ENCODE data around the gene LRG1. TPM values are rescaled to one million over a fixed set of nuclear protein-coding genes. Genes with fewer than 3 reads are reported as not detected.

The LRG1 gene
- total and polyA plus RNA-seq, 3 experiments from 2014 or later: 0.06 TPM; not detected in 2

- no peak overlapping the region for H3K4me3 Mint-ChIP-seq
- H3K27ac ChIP-seq (ENCODE audit: low read depth, low read length): no peak overlapping the region
Observed at GRCh38 chr19:4557971-4558941, 18.4 kb upstream of the LRG1 start.

GRCh38 chr19:4557144-4557970, 17.5 kb upstream of the LRG1 start:
- H3K36me3 Mint-ChIP-seq: no peaks in the 10 kb centered on the region
- ChIA-PET POLR2A (no interaction called here), CTCF (interaction anchor here (1.0 to 1.2 kb wide), 2 partner anchors 9 to 79 kb away, joined by 3 read pairs; no protein-coding TSS in a partner anchor)
- no peaks in the 10 kb centered on the region for H3K9me3 ChIP-seq (ENCODE audit: low read length)
- no peaks in the 10 kb centered on the region for H3K36me3 ChIP-seq (ENCODE audit: insufficient read depth, low read length)
- no peaks in the 10 kb centered on the region for H3K27me3 ChIP-seq (ENCODE audit: insufficient read depth, low read length, poor library complexity, severe bottlenecking)
- H3K4me1 ChIP-seq (ENCODE audit: insufficient read depth, low read length): no peaks in the 10 kb centered on the region
- no peaks in the 10 kb centered on the region for H3K4me1 Mint-ChIP-seq
- peaks cover 6 to 10% of the 10 kb centered on the region in 2 donors for H3K27me3 Mint-ChIP-seq
- H3K4me3 ChIP-seq (ENCODE audit: low read length): no peak overlapping the region
- DNase-seq: no peak
- no peaks in the 10 kb centered on the region for H3K9me3 Mint-ChIP-seq
- no peak overlapping the region for H3K4me3 Mint-ChIP-seq
- peak overlapping the region in 2 of 8 donors; percentile 60 to 80 for H3K27ac Mint-ChIP-seq
- H3K27ac ChIP-seq (ENCODE audit: low read depth, low read length): no peak overlapping the region

More at GRCh38 chr19:4557971-4558941, 18.4 kb upstream of the LRG1 start:
- CTCF ChIA-PET: interaction anchor here (0.7 to 0.9 kb wide), 2 partner anchors 12 to 78 kb away, joined by 4 to 5 read pairs; no protein-coding TSS in a partner anchor
- H3K36me3 Mint-ChIP-seq: no peaks in the 10 kb centered on the region
- DNase-seq: peak in 3 of 5 donors; percentile 14 to 24 (median 20)
- Histone ChIP-seq H3K27me3 (ENCODE audit: insufficient read depth, low read length, poor library complexity, severe bottlenecking) (no peaks in the 10 kb centered on the region), H3K9me3 (ENCODE audit: low read length) (no peaks in the 10 kb centered on the region), H3K4me3 (ENCODE audit: low read length) (no peak overlapping the region), H3K36me3 (ENCODE audit: insufficient read depth, low read length) (no peaks in the 10 kb centered on the region), H3K4me1 (ENCODE audit: insufficient read depth, low read length) (no peaks in the 10 kb centered on the region)
- H3K9me3 Mint-ChIP-seq: no peaks in the 10 kb centered on the region
- POLR2A ChIA-PET: interaction anchor here (0.7 kb wide), 1 partner anchor 474 kb away, joined by 3 read pairs; no protein-coding TSS in a partner anchor
- no peaks in the 10 kb centered on the region for H3K4me1 Mint-ChIP-seq
- peaks cover 2 to 3% of the 10 kb centered on the region in 2 donors for H3K27me3 Mint-ChIP-seq
- H3K27ac Mint-ChIP-seq: peak overlapping the region in 2 of 8 donors; percentile 79 to 80

DNA sequence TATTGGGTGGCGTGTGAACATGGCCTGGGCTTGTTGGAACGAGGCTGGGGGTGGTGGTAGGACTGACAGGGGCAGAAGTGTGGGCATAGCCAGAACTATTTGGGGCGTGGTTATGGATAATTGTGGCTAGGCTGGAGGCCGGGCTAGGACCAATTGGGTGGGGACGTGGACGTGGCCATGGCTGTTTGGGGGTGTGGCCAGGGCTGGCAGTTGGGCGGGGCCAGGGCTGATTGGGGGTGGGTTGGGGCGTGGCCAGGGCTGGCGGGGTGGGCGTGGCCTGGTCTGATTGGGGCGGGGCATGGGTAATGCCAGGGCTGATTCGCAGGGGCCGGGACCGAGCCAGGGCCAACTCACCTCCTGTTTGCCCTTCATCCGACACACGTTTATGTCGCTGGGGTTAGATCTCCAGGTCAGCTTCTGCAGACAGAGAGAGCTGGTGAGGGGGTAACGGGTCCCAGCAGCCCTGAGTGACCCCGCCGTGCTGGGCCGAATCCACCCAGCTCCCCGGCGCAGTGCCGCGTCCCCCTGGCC, 16.8 kb upstream of the LRG1 start:
- Mint-ChIP-seq H3K36me3 (no peaks in the 10 kb centered on the region), H3K27ac (no peak overlapping the region), H3K9me3 (peaks cover 0 to 1% (median 0%) of the 10 kb centered on the region in 5 donors), H3K4me1 (no peaks in the 10 kb centered on the region), H3K4me3 (no peak overlapping the region), H3K27me3 (peaks cover 6 to 14% of the 10 kb centered on the region in 2 donors)
- H3K4me3 ChIP-seq (ENCODE audit: low read length): no peak overlapping the region
- POLR2A ChIA-PET: no interaction called here
- no peak overlapping the region for H3K27ac ChIP-seq (ENCODE audit: low read depth, low read length)
- no peaks in the 10 kb centered on the region for H3K4me1 ChIP-seq (ENCODE audit: insufficient read depth, low read length)
- CTCF ChIA-PET: interaction anchor here (1.0 to 1.2 kb wide), 2 partner anchors 10 to 79 kb away, joined by 3 read pairs; no protein-coding TSS in a partner anchor
- no peak for DNase-seq
- H3K27me3 ChIP-seq (ENCODE audit: insufficient read depth, low read length, poor library complexity, severe bottlenecking): no peaks in the 10 kb centered on the region
- H3K36me3 ChIP-seq (ENCODE audit: insufficient read depth, low read length): no peaks in the 10 kb centered on the region
- H3K9me3 ChIP-seq (ENCODE audit: low read length): no peaks in the 10 kb centered on the region

DNA sequence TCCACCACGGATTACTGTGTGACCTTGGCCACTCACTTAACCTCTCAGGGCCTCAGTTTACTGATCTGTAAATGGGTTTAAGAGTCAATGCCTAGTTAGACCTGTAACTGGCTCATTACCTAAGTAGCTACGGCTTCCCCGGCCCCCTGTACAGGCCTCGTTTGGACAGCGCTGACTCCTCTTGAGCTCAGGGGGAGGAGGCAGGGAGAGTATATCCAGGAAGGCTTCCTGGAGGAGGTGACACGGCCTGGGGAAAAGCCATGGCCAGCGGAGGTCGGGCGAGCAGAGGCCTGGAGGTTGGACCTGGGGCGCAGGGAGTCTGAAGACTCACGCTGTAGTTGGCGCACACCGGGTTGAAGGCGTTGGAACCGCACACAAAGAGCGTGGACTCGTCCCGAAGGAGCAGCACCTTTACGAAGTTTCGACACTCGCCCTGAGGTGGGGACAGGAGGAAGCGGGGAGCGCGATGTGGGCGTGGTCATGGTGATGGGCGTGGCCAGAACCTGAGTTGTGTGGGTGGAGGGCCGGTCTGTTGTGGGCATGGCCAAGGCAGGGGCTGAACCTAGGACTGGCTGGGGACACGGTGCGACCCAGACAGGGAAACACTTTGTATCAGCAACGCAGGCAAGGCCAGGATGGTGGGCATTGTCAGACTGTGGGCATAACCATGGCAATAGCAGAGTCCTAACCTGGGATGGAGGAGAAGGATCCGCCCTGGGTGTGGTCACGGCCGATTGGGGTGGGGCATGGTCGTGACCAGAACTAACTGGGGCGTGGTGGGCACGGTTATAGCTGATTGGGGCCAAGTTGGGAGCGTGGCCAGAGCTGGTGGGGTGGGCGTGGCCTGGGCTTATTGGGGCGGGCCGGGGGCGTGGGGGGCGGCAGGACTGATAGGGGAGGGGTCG, 16.1 kb upstream of the LRG1 start:
- Histone ChIP-seq H3K36me3 (ENCODE audit: insufficient read depth, low read length) (no peaks in the 10 kb centered on the region), H3K9me3 (ENCODE audit: low read length) (no peaks in the 10 kb centered on the region), H3K27ac (ENCODE audit: low read depth, low read length) (no peak overlapping the region), H3K4me3 (ENCODE audit: low read length) (no peak overlapping the region), H3K27me3 (ENCODE audit: insufficient read depth, low read length, poor library complexity, severe bottlenecking) (no peaks in the 10 kb centered on the region), H3K4me1 (ENCODE audit: insufficient read depth, low read length) (no peaks in the 10 kb centered on the region)
- H3K9me3 Mint-ChIP-seq: peaks cover 0 to 1% (median 0%) of the 10 kb centered on the region in 5 donors
- peaks cover 6 to 15% of the 10 kb centered on the region in 2 donors for H3K27me3 Mint-ChIP-seq
- DNase-seq: no peak
- no peak overlapping the region for H3K27ac Mint-ChIP-seq
- H3K4me3 Mint-ChIP-seq: no peak overlapping the region
- no peaks in the 10 kb centered on the region for H3K4me1 Mint-ChIP-seq
- H3K36me3 Mint-ChIP-seq: no peaks in the 10 kb centered on the region
- ChIA-PET POLR2A (no interaction called here), CTCF (no interaction called here)

DNA sequence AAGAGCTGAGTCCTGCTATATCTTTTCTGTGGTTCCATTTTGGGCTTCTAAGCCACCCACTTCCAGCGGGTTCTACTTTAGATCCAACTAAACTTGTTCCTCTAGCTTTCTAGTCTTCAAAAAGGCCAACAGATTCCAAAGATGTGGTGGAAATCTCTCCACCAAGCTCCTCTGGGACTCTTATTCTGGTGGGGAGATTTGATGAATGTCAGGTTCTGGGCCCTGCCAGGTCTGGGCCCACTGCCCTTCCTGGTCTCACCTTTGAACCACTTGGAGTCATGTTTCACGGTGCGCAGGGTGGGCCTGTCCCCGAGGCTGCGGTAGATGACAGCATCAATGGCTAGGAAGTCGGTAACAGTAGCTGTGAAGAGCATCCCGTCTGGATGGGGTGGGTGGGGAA, 14.9 kb upstream of the LRG1 start:
- DNase-seq: no peak
- no peaks in the 10 kb centered on the region for H3K27me3 ChIP-seq (ENCODE audit: insufficient read depth, low read length, poor library complexity, severe bottlenecking)
- no peak overlapping the region for H3K27ac ChIP-seq (ENCODE audit: low read depth, low read length)
- peaks cover 6 to 18% of the 10 kb centered on the region in 2 donors for H3K27me3 Mint-ChIP-seq
- H3K27ac Mint-ChIP-seq: no peak overlapping the region
- POLR2A ChIA-PET: no interaction called here
- H3K36me3 ChIP-seq (ENCODE audit: insufficient read depth, low read length): no peaks in the 10 kb centered on the region
- H3K4me3 Mint-ChIP-seq: no peak overlapping the region
- no peaks in the 10 kb centered on the region for H3K36me3 Mint-ChIP-seq
- CTCF ChIA-PET: no interaction called here
- no peaks in the 10 kb centered on the region for H3K9me3 ChIP-seq (ENCODE audit: low read length)
- H3K4me1 Mint-ChIP-seq: no peaks in the 10 kb centered on the region
- no peak overlapping the region for H3K4me3 ChIP-seq (ENCODE audit: low read length)
- H3K9me3 Mint-ChIP-seq: peaks cover 0 to 1% (median 0%) of the 10 kb centered on the region in 5 donors
- H3K4me1 ChIP-seq (ENCODE audit: insufficient read depth, low read length): no peaks in the 10 kb centered on the region

DNA sequence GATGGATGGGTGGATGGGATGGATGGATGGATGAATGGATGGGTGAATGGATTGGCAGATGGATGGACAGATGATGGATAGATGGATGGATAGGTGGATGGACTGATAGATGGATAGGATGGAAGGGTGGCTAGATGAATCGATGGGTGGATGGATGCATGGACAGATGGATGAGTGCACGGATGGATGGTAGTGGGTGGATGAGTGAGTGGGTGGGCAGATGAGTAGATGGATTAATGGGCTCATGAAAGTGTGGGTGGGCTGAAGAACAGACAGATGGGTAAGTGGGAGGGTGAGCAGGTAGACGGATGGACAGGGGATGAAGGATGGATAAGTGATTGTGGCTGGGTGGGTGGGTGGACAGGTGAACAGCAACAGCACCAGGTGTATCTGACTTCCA, 13.9 kb upstream of the LRG1 start:
- H3K4me3 Mint-ChIP-seq: no peak overlapping the region
- Histone ChIP-seq H3K27me3 (ENCODE audit: insufficient read depth, low read length, poor library complexity, severe bottlenecking) (no peaks in the 10 kb centered on the region), H3K27ac (ENCODE audit: low read depth, low read length) (no peak overlapping the region), H3K4me3 (ENCODE audit: low read length) (no peak overlapping the region), H3K36me3 (ENCODE audit: insufficient read depth, low read length) (no peaks in the 10 kb centered on the region), H3K4me1 (ENCODE audit: insufficient read depth, low read length) (no peaks in the 10 kb centered on the region), H3K9me3 (ENCODE audit: low read length) (no peaks in the 10 kb centered on the region)
- no peak for DNase-seq
- H3K4me1 Mint-ChIP-seq: no peaks in the 10 kb centered on the region
- peaks cover 0 to 1% (median 0%) of the 10 kb centered on the region in 5 donors for H3K9me3 Mint-ChIP-seq
- peaks cover 5 to 22% of the 10 kb centered on the region in 2 donors for H3K27me3 Mint-ChIP-seq
- CTCF ChIA-PET: no interaction called here
- POLR2A ChIA-PET: no interaction called here
- H3K27ac Mint-ChIP-seq: peak overlapping the region in 1 of 8 donors; percentile 58
- H3K36me3 Mint-ChIP-seq: no peaks in the 10 kb centered on the region

GRCh38 chr19:4553092-4553695, 13.4 kb upstream of the LRG1 start:
- H3K27me3 ChIP-seq (ENCODE audit: insufficient read depth, low read length, poor library complexity, severe bottlenecking): no peaks in the 10 kb centered on the region
- Mint-ChIP-seq H3K36me3 (no peaks in the 10 kb centered on the region), H3K27me3 (peaks cover 5 to 22% of the 10 kb centered on the region in 2 donors), H3K4me3 (no peak overlapping the region), H3K4me1 (no peaks in the 10 kb centered on the region), H3K9me3 (peaks cover 0 to 1% (median 0%) of the 10 kb centered on the region in 5 donors), H3K27ac (peak overlapping the region in 1 of 8 donors; percentile 65)
- CTCF ChIA-PET: no interaction called here
- no peaks in the 10 kb centered on the region for H3K36me3 ChIP-seq (ENCODE audit: insufficient read depth, low read length)
- no peaks in the 10 kb centered on the region for H3K4me1 ChIP-seq (ENCODE audit: insufficient read depth, low read length)
- H3K4me3 ChIP-seq (ENCODE audit: low read length): no peak overlapping the region
- no peak for DNase-seq
- no peak overlapping the region for H3K27ac ChIP-seq (ENCODE audit: low read depth, low read length)
- POLR2A ChIA-PET: no interaction called here
- no peaks in the 10 kb centered on the region for H3K9me3 ChIP-seq (ENCODE audit: low read length)
